GM21576 (cell line): ENCODE data around the gene F2RL3.

Source experiments
- ATAC-seq: cut with Tn5 transposase; IDR thresholded peaks from one replicate; pipeline ENCODE4 v1.9.1; 2021; ENCODE audit warnings: mild to moderate bottlenecking, moderate library complexity; ENCODE audit not compliant: unreplicated experiment

Gene F2RL3

GRCh38 chr19:16892868-16893685 is 4.3 kb downstream of the F2RL3 start:
- no peak for ATAC-seq

GRCh38 chr19:16893686-16893989 is 4.8 kb downstream of the F2RL3 start:
- ATAC-seq: no peak

GRCh38 chr19:16894080-16894479 is 5.3 kb downstream of the F2RL3 start:
- ATAC-seq: no peak

GRCh38 chr19:16895467-16896145 is 6.8 kb downstream of the F2RL3 start:
- no peak for ATAC-seq

- ATAC-seq: peak; percentile 21
Measured at GRCh38 chr19:16896146-16897028, 7.6 kb downstream of the F2RL3 start.

GRCh38 chr19:16897029-16897855 is 8.4 kb downstream of the F2RL3 start:
- peak; percentile 39 for ATAC-seq

- no peak for ATAC-seq
Measured at GRCh38 chr19:16897856-16898161, 9.0 kb downstream of the F2RL3 start.

GRCh38 chr19:16898361-16899015 is 9.7 kb downstream of the F2RL3 start:
- no peak for ATAC-seq

GRCh38 chr19:16899566-16900075 is 10.8 kb downstream of the F2RL3 start:
- ATAC-seq: no peak

- ATAC-seq: no peak
Measured at GRCh38 chr19:16901491-16902175, 12.8 kb downstream of the F2RL3 start.

- no peak for ATAC-seq
Measured at GRCh38 chr19:16902545-16902944, 13.7 kb downstream of the F2RL3 start.

GRCh38 chr19:16903347-16903746 is 14.5 kb downstream of the F2RL3 start:
- no peak for ATAC-seq

- no peak for ATAC-seq
Measured at GRCh38 chr19:16904599-16904998, 15.8 kb downstream of the F2RL3 start.

GRCh38 chr19:16908759-16909158 is 20.0 kb downstream of the F2RL3 start:
- ATAC-seq: no peak

- ATAC-seq: no peak
Measured at GRCh38 chr19:16911046-16911445, 22.2 kb downstream of the F2RL3 start.

GRCh38 chr19:16912780-16913179 is 24.0 kb downstream of the F2RL3 start:
- no peak for ATAC-seq

GRCh38 chr19:16914421-16914820 is 25.6 kb downstream of the F2RL3 start:
- ATAC-seq: no peak

GRCh38 chr19:16915135-16915534 is 26.3 kb downstream of the F2RL3 start:
- no peak for ATAC-seq

- no peak for ATAC-seq
Measured at GRCh38 chr19:16915734-16916133, 26.9 kb downstream of the F2RL3 start.

GRCh38 chr19:16917401-16917800 is 28.6 kb downstream of the F2RL3 start:
- ATAC-seq: no peak
